MM.1S (cell line): Measurements from ENCODE around the gene IPCEF1.

Source experiments
- DNase-seq: peaks from one replicate; pipeline ENCODE4 v3.0.0-alpha.2; 2015
- H2AFZ ChIP-seq: fragments of 300-600 bp; sonication (generic); 2 replicates; pipeline ENCODE4 v1.6.0; 2016; ENCODE audit warnings: antibody characterized with exemption, low read length
- H3F3A ChIP-seq: fragments of 300-600 bp; sonication (generic); 2 replicates; pipeline ENCODE4 v1.6.1; 2016; ENCODE audit warnings: mild to moderate bottlenecking, antibody characterized with exemption, low read length, moderate library complexity, mixed read lengths; ENCODE audit not compliant: insufficient read depth
- H3K27ac ChIP-seq: fragments of 300-600 bp; sonication (generic); 2 replicates; pipeline ENCODE4 v1.5.1; 2016; ENCODE audit warnings: mild to moderate bottlenecking, low read length
- H3K27me3 ChIP-seq: fragments of 300-600 bp; sonication (generic); replicated peaks from 2 replicates; pipeline ENCODE4 v1.6.0; 2016; ENCODE audit warnings: low read length; ENCODE audit not compliant: insufficient read depth
- H3K36me3 ChIP-seq: fragments of 300-600 bp; sonication (generic); replicated peaks from 2 replicates; pipeline ENCODE4 v1.6.1; 2016; ENCODE audit warnings: mild to moderate bottlenecking, low read length, mixed read lengths; ENCODE audit not compliant: insufficient read depth
- H3K4me1 ChIP-seq: fragments of 300-600 bp; sonication (generic); 2 replicates; pipeline ENCODE4 v1.6.1; 2016; ENCODE audit warnings: low read length, mixed read lengths
- H3K4me2 ChIP-seq: fragments of 300-600 bp; sonication (generic); 2 replicates; pipeline ENCODE4 v1.6.0; 2016; ENCODE audit warnings: low read depth, low read length
- H3K4me3 ChIP-seq: fragments of 300-600 bp; sonication (generic); 2 replicates; pipeline ENCODE4 v1.5.1; 2016; ENCODE audit warnings: low read length, mixed read lengths
- H3K79me2 ChIP-seq: fragments of 300-600 bp; sonication (generic); 2 replicates; pipeline ENCODE4 v1.6.1; 2016; ENCODE audit warnings: mixed run types, low read length, mixed read lengths
- H3K9ac ChIP-seq: fragments of 300-600 bp; sonication (generic); 2 replicates; pipeline ENCODE4 v1.6.1; 2016; ENCODE audit warnings: low read length, mixed read lengths
- H3K9me2 ChIP-seq: fragments of 300-600 bp; sonication (generic); replicated peaks from 2 replicates; pipeline ENCODE4 v1.6.1; 2016; ENCODE audit warnings: mild to moderate bottlenecking, low read length, mixed read lengths; ENCODE audit not compliant: insufficient read depth
- H3K9me3 ChIP-seq: fragments of 300-600 bp; sonication (generic); replicated peaks from 2 replicates; pipeline ENCODE4 v1.6.1; 2016; ENCODE audit warnings: mild to moderate bottlenecking, low read length, mixed read lengths; ENCODE audit not compliant: insufficient read depth
- H4K20me1 ChIP-seq: fragments of 300-600 bp; sonication (generic); 2 replicates; pipeline ENCODE4 v1.6.1; 2016; ENCODE audit warnings: mild to moderate bottlenecking, low read length, moderate library complexity, mixed read lengths; ENCODE audit not compliant: insufficient read depth
- CTCF ChIP-seq: fragments of 300-600 bp; sonication (generic); IDR thresholded peaks from 2 replicates; pipeline ENCODE4 v1.5.1; 2016; ENCODE audit warnings: antibody characterized with exemption, low read length, mixed read lengths
- EZH2 ChIP-seq: fragments of 300-600 bp; sonication (generic); optimal IDR thresholded peaks from 2 replicates; pipeline ENCODE3; 2017; ENCODE audit warnings: low read depth, mild to moderate bottlenecking, antibody characterized with exemption, low read length, mixed read lengths
- EZH2phosphoT487 ChIP-seq: fragments of 300-600 bp; sonication (generic); IDR thresholded peaks from 2 replicates; pipeline ENCODE4 v1.6.1; 2018; ENCODE audit warnings: antibody characterized with exemption, low read length

IPCEF1 gene

GRCh38 chr6:154292855-154293519 is 63.6 kb downstream of the IPCEF1 start:
- Histone ChIP-seq H3K4me1 (no peaks in the 10 kb centered on the region), H3K27me3 (no peaks in the 10 kb centered on the region), H3K36me3 (no peaks in the 10 kb centered on the region), H3K9me3 (no peaks in the 10 kb centered on the region), H3K9ac (no peak overlapping the region), H3K4me3 (no peak overlapping the region), H3K27ac (no peak overlapping the region), H3K79me2 (no peaks in the 10 kb centered on the region), H3K4me2 (no peak overlapping the region), H4K20me1 (no peaks in the 10 kb centered on the region), H3F3A (no peaks in the 10 kb centered on the region), H2AFZ (no peak overlapping the region), H3K9me2 (no peaks in the 10 kb centered on the region)
- no peak for DNase-seq
- TF ChIP-seq EZH2phosphoT487 (no peak), CTCF (no peak), EZH2 (no peak)

GRCh38 chr6:154292066-154292465 is 64.5 kb downstream of the IPCEF1 start:
- no peak overlapping the region for H3K4me3 ChIP-seq
- H3K4me2 ChIP-seq = no peak overlapping the region
- DNase-seq = no peak
- H3K4me1 ChIP-seq = no peaks in the 10 kb centered on the region
- TF ChIP-seq EZH2 (no peak), EZH2phosphoT487 (no peak), CTCF (no peak)
- H3K9me3 ChIP-seq = no peaks in the 10 kb centered on the region
- no peaks in the 10 kb centered on the region for H3K79me2 ChIP-seq
- no peak overlapping the region for H2AFZ ChIP-seq
- H3K9me2 ChIP-seq = no peaks in the 10 kb centered on the region
- no peak overlapping the region for H3K27ac ChIP-seq
- no peaks in the 10 kb centered on the region for H3F3A ChIP-seq
- no peaks in the 10 kb centered on the region for H3K27me3 ChIP-seq
- H3K36me3 ChIP-seq = no peaks in the 10 kb centered on the region
- no peaks in the 10 kb centered on the region for H4K20me1 ChIP-seq
- no peak overlapping the region for H3K9ac ChIP-seq

- H3K9me3 ChIP-seq = no peaks in the 10 kb centered on the region
- DNase-seq = no peak
- no peaks in the 10 kb centered on the region for H3K36me3 ChIP-seq
- TF ChIP-seq CTCF = no peak
- TF ChIP-seq EZH2 = no peak
- no peak for TF ChIP-seq EZH2phosphoT487
- H3K4me1 ChIP-seq = no peaks in the 10 kb centered on the region
- no peaks in the 10 kb centered on the region for H3K79me2 ChIP-seq
- no peaks in the 10 kb centered on the region for H3K9me2 ChIP-seq
- H3K27ac ChIP-seq = no peak overlapping the region
- no peaks in the 10 kb centered on the region for H4K20me1 ChIP-seq
- H2AFZ ChIP-seq = no peak overlapping the region
- no peaks in the 10 kb centered on the region for H3F3A ChIP-seq
- H3K9ac ChIP-seq = no peak overlapping the region
- H3K4me3 ChIP-seq = no peak overlapping the region
- no peaks in the 10 kb centered on the region for H3K27me3 ChIP-seq
- H3K4me2 ChIP-seq = no peak overlapping the region
Observed at GRCh38 chr6:154289818-154290508, 66.6 kb downstream of the IPCEF1 start.
